HG03575 (cell line): ENCODE results near the gene PHLDA1.
A peak's percentile ranks its signal among the peaks of the same experiment; 100 is the strongest.
"Not testable (repeated sequence)": the region's sequence is repeated elsewhere in the genome, so short reads cannot be mapped to it uniquely, and the experiment has no call there.

Source experiments
- ATAC-seq: cut with Tn5 transposase; IDR thresholded peaks from one replicate; pipeline ENCODE4 v1.9.1; 2021; ENCODE audit not compliant: unreplicated experiment, insufficient number of reproducible peaks, low FRiP score; ENCODE audit errors: extremely low read depth

The PHLDA1 gene

GRCh38 chr12:75996861-75997447 is 34.6 kb downstream of the PHLDA1 start:
- ATAC-seq = no peak

GRCh38 chr12:75995691-75996090 is 35.9 kb downstream of the PHLDA1 start:
- ATAC-seq = no peak

GRCh38 chr12:75994069-75994740 is 37.4 kb downstream of the PHLDA1 start:
- no peak for ATAC-seq

- no peak for ATAC-seq
Observed at GRCh38 chr12:75991753-75992152, 39.8 kb downstream of the PHLDA1 start.

GRCh38 chr12:75990189-75990912 is 41.2 kb downstream of the PHLDA1 start:
- no peak for ATAC-seq

- ATAC-seq = not testable (repeated sequence)
Observed at GRCh38 chr12:75987709-75988108, 43.9 kb downstream of the PHLDA1 start.

GRCh38 chr12:75986001-75986746 is 45.4 kb downstream of the PHLDA1 start:
- ATAC-seq = no peak

GRCh38 chr12:75985566-75985965 is 46.0 kb downstream of the PHLDA1 start:
- no peak for ATAC-seq

GRCh38 chr12:75984577-75985182 is 46.9 kb downstream of the PHLDA1 start:
- no peak for ATAC-seq

- not testable (repeated sequence) for ATAC-seq
Observed at GRCh38 chr12:75983851-75984250, 47.7 kb downstream of the PHLDA1 start.

- ATAC-seq = no peak
Observed at GRCh38 chr12:75982979-75983660, 48.5 kb downstream of the PHLDA1 start.

GRCh38 chr12:75982169-75982564 is 49.4 kb downstream of the PHLDA1 start:
- ATAC-seq = no peak

GRCh38 chr12:75981247-75982168 is 50.1 kb downstream of the PHLDA1 start:
- no peak for ATAC-seq

GRCh38 chr12:75979181-75979580 is 52.4 kb downstream of the PHLDA1 start:
- ATAC-seq = no peak

- ATAC-seq = no peak
Observed at GRCh38 chr12:75978677-75979076, 52.9 kb downstream of the PHLDA1 start.

GRCh38 chr12:75977952-75978671 is 53.5 kb downstream of the PHLDA1 start:
- peak; percentile 97 for ATAC-seq

GRCh38 chr12:75977590-75977951 is 54.0 kb downstream of the PHLDA1 start:
- no peak for ATAC-seq
